ENCODE results near the gene CTU1. TPM values are rescaled to one million over a fixed set of nuclear protein-coding genes. Genes with fewer than 3 reads are reported as not detected.

The CTU1 gene
- total and polyA plus RNA-seq, 4 donors: 2.5 to 9.8 (median 3.8) TPM

DNA sequence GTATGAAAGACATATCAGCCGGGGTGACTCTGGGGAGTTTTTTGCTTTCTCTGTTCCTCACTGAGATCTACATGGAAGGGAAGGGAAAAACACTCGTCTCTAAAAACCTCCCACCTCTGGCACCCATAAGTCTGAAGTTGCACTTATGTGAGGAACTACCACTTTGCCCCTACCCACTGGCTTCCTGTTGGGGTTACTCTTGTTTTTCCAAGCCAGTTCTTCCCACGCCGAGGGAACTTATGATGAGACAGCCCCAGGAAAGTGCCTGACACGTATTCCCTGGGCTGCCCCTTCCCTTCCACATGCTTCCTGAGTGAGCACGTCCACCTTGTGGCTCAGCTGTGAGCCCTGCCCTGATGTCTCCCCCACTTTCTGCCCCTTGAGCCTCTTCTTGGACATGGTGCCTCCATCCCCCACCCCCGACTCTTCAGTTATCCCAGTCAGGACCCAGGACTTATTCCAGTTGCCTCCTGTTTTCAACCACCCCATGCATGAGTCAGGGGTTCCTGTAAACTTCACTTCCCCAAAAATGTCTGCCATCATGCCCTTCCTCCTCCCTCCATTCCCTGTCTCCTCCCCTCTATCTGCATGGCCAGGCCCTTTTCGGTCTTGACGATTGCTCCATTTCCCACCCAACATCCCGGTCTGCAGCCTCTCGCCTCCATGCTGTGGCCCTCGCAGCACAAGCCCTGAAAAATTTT lies 28.8 kb upstream of the CTU1 start:
- H3K27ac ChIP-seq (ENCODE audit: low read depth in 1 of 2, low read length in 1 of 2): peak overlapping the region in 1 of 2 donors; percentile 84
- peak; percentile 37 for ATAC-seq (ENCODE audit: insufficient read depth, low FRiP score)

DNA sequence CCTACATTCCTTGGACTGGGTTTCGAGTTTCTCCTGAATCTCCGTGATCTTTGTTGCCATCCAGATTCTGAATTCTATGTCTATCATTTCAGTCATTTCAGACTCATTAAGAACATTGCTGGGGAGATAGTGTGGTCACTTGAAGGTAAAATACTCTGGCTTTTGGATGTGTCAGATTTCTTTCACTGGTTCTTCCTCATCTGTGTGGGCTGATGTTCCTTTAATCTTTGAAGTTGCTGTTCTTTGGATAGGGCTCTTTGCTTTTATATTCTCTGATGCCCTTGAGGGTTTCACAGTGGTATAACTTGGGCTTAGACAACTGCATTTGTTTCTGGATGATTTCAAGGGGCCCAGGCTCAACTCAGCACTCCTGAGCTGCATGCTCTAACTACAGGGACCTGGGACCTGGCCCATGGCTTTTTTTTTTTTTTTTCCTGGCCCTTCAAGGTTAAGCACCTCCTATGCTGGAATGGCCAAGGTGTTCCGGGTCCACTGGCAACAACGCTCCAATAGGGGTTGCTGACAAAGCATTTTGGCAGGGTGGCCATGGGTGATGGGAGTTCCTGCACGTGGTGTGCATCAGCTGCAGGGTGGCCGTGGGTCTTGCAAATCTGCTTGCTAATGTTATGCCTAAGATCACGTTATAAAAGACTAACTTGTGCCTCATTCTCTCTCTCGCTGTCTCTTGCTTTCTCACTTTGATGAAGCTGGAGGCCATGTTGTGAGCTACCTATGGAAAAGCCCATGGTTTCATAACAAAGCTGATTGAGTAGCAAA lies 28.0 kb upstream of the CTU1 start:
- ATAC-seq (ENCODE audit: insufficient read depth, low FRiP score): no peak
- WGBS, 2 donors: 84 to 87% methylated on average over 8 of the region's 8 CpGs
- TF ChIP-seq, protein P1, sequence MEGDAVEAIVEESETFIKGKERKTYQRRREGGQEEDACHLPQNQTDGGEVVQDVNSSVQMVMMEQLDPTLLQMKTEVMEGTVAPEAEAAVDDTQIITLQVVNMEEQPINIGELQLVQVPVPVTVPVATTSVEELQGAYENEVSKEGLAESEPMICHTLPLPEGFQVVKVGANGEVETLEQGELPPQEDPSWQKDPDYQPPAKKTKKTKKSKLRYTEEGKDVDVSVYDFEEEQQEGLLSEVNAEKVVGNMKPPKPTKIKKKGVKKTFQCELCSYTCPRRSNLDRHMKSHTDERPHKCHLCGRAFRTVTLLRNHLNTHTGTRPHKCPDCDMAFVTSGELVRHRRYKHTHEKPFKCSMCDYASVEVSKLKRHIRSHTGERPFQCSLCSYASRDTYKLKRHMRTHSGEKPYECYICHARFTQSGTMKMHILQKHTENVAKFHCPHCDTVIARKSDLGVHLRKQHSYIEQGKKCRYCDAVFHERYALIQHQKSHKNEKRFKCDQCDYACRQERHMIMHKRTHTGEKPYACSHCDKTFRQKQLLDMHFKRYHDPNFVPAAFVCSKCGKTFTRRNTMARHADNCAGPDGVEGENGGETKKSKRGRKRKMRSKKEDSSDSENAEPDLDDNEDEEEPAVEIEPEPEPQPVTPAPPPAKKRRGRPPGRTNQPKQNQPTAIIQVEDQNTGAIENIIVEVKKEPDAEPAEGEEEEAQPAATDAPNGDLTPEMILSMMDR (IDR thresholded peaks at IDR 0.05; ENCODE audit: control extremely low read depth, extremely low read depth): no peak
- Histone ChIP-seq H3K9ac (ENCODE audit: insufficient read depth in 1 of 2, low read length in 2 of 2) (no peak overlapping the region), H3K4me3 (no peak overlapping the region), H3K4me1 (ENCODE audit: control insufficient read depth in 5 of 5, insufficient read depth in 5 of 5, low read length in 5 of 5) (peaks cover 0 to 11% (median 6%) of the 10 kb centered on the region in 5 donors), H3K9me3 (ENCODE audit: control insufficient read depth in 4 of 4, insufficient read depth in 3 of 4, low read length in 3 of 4) (no peaks in the 10 kb centered on the region), H3K27me3 (ENCODE audit: control insufficient read depth in 3 of 3, insufficient read depth in 3 of 3, low read length in 2 of 3) (peaks cover 0 to 6% (median 0%) of the 10 kb centered on the region in 3 donors), H3K36me3 (ENCODE audit: control insufficient read depth in 4 of 4, insufficient read depth in 4 of 4, low read length in 4 of 4) (no peaks in the 10 kb centered on the region), H3K27ac (ENCODE audit: low read depth in 1 of 2, low read length in 1 of 2) (peak overlapping the region in 1 of 2 donors; percentile 66)
- no peak for DNase-seq

More for the DNA sequence above, 28.8 kb upstream of the CTU1 start:
- H3K9me3 ChIP-seq (ENCODE audit: control insufficient read depth in 4 of 4, insufficient read depth in 3 of 4, low read length in 3 of 4): no peaks in the 10 kb centered on the region
- no peak overlapping the region for H3K4me3 ChIP-seq
- H3K27me3 ChIP-seq (ENCODE audit: control insufficient read depth in 3 of 3, insufficient read depth in 3 of 3, low read length in 2 of 3): peaks cover 0 to 6% (median 0%) of the 10 kb centered on the region in 3 donors
- DNase-seq: no peak
- TF ChIP-seq, protein P1 (IDR thresholded peaks at IDR 0.05; ENCODE audit: control extremely low read depth, extremely low read depth): no peak
- H3K4me1 ChIP-seq (ENCODE audit: control insufficient read depth in 5 of 5, insufficient read depth in 5 of 5, low read length in 5 of 5): peaks cover 0 to 7% (median 5%) of the 10 kb centered on the region in 5 donors
- no peaks in the 10 kb centered on the region for H3K36me3 ChIP-seq (ENCODE audit: control insufficient read depth in 4 of 4, insufficient read depth in 4 of 4, low read length in 4 of 4)
- no peak overlapping the region for H3K9ac ChIP-seq (ENCODE audit: insufficient read depth in 1 of 2, low read length in 2 of 2)
- 35 to 49% methylated on average over 12 of the region's 12 CpGs for WGBS, 2 donors

DNA sequence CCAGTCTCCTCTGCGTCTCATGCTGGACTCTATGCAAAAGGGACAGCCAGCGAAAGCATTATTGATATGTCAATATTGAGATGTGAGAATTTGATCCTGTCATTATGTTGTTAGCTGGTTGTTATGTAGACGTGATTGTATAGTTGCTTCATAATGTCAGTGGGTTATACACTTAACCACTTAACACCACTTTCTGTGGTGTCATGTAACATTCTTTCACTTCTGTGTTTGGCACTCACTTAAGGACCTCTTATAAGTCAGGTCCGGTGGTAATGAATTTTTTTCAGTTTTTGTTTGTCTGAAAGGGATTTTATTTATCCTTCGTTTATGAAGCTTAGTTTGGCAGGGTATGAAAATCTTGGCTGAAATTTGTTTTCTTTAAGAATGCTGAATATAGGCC lies 26.8 kb upstream of the CTU1 start:
- DNase-seq (no peak), ATAC-seq (ENCODE audit: insufficient read depth, low FRiP score) (no peak)
- H3K4me1 ChIP-seq (ENCODE audit: control insufficient read depth in 5 of 5, insufficient read depth in 5 of 5, low read length in 5 of 5): peaks cover 0 to 11% (median 8%) of the 10 kb centered on the region in 5 donors

More for the DNA sequence above, 26.8 kb upstream of the CTU1 start:
- Histone ChIP-seq H3K9me3 (ENCODE audit: control insufficient read depth in 4 of 4, insufficient read depth in 3 of 4, low read length in 3 of 4) (no peaks in the 10 kb centered on the region), H3K27me3 (ENCODE audit: control insufficient read depth in 3 of 3, insufficient read depth in 3 of 3, low read length in 2 of 3) (no peaks in the 10 kb centered on the region), H3K36me3 (ENCODE audit: control insufficient read depth in 4 of 4, insufficient read depth in 4 of 4, low read length in 4 of 4) (no peaks in the 10 kb centered on the region), H3K4me3 (no peak overlapping the region), H3K27ac (ENCODE audit: low read depth in 1 of 2, low read length in 1 of 2) (no peak overlapping the region), H3K9ac (ENCODE audit: insufficient read depth in 1 of 2, low read length in 2 of 2) (no peak overlapping the region)
- WGBS, 2 donors: 64 to 80% methylated on average over 5 of the region's 5 CpGs
- TF ChIP-seq, protein P1 (IDR thresholded peaks at IDR 0.05; ENCODE audit: control extremely low read depth, extremely low read depth): no peak
